Measurements from ENCODE around the gene RAB29.
A peak's percentile ranks its signal among the peaks of the same experiment; 100 is the strongest.

The RAB29 gene

GRCh38 chr1:205783433-205783795, 8.1 kb upstream of the RAB29 start:
- no peak overlapping the region for H3K4me3 ChIP-seq (ENCODE audit: low read length in 2 of 2)
- no peaks in the 10 kb centered on the region for H3K4me1 ChIP-seq (ENCODE audit: control insufficient read depth in 2 of 2, insufficient read depth in 2 of 2, low read length in 2 of 2)
- no peaks in the 10 kb centered on the region for H3K27me3 ChIP-seq (ENCODE audit: control insufficient read depth in 2 of 2, insufficient read depth in 2 of 2, low read length in 2 of 2)
- no peak overlapping the region for H3K9ac ChIP-seq (ENCODE audit: low read depth in 1 of 2, low read length in 2 of 2)
- no peak overlapping the region for H3K27ac ChIP-seq (ENCODE audit: low read depth in 2 of 2, low read length in 2 of 2)
- H3K36me3 ChIP-seq (ENCODE audit: control insufficient read depth in 2 of 2, insufficient read depth in 2 of 2, low read length in 2 of 2), result no peaks in the 10 kb centered on the region
- no peaks in the 10 kb centered on the region for H3K9me3 ChIP-seq (ENCODE audit: control insufficient read depth in 2 of 2, low read length in 2 of 2)

GRCh38 chr1:205782627-205783432, 7.5 kb upstream of the RAB29 start:
- Histone ChIP-seq H3K36me3 (ENCODE audit: control insufficient read depth in 2 of 2, insufficient read depth in 2 of 2, low read length in 2 of 2) (no peaks in the 10 kb centered on the region), H3K4me1 (ENCODE audit: control insufficient read depth in 2 of 2, insufficient read depth in 2 of 2, low read length in 2 of 2) (no peaks in the 10 kb centered on the region), H3K27ac (ENCODE audit: low read depth in 2 of 2, low read length in 2 of 2) (no peak overlapping the region), H3K9me3 (ENCODE audit: control insufficient read depth in 2 of 2, low read length in 2 of 2) (no peaks in the 10 kb centered on the region), H3K27me3 (ENCODE audit: control insufficient read depth in 2 of 2, insufficient read depth in 2 of 2, low read length in 2 of 2) (no peaks in the 10 kb centered on the region), H3K9ac (ENCODE audit: low read depth in 1 of 2, low read length in 2 of 2) (no peak overlapping the region), H3K4me3 (ENCODE audit: low read length in 2 of 2) (no peak overlapping the region)

- no peaks in the 10 kb centered on the region for H3K36me3 ChIP-seq (ENCODE audit: control insufficient read depth in 2 of 2, insufficient read depth in 2 of 2, low read length in 2 of 2)
- H3K27me3 ChIP-seq (ENCODE audit: control insufficient read depth in 2 of 2, insufficient read depth in 2 of 2, low read length in 2 of 2), result no peaks in the 10 kb centered on the region
- no peak overlapping the region for H3K27ac ChIP-seq (ENCODE audit: low read depth in 2 of 2, low read length in 2 of 2)
- H3K9me3 ChIP-seq (ENCODE audit: control insufficient read depth in 2 of 2, low read length in 2 of 2), result no peaks in the 10 kb centered on the region
- H3K4me3 ChIP-seq (ENCODE audit: low read length in 2 of 2), result no peak overlapping the region
- H3K4me1 ChIP-seq (ENCODE audit: control insufficient read depth in 2 of 2, insufficient read depth in 2 of 2, low read length in 2 of 2), result peaks cover 0 to 3% of the 10 kb centered on the region in 2 donors
- no peak overlapping the region for H3K9ac ChIP-seq (ENCODE audit: low read depth in 1 of 2, low read length in 2 of 2)
These were observed 5.1 kb upstream of the RAB29 start for GRCh38 chr1:205780335-205780734.

- H3K27me3 ChIP-seq (ENCODE audit: control insufficient read depth in 2 of 2, insufficient read depth in 2 of 2, low read length in 2 of 2), result no peaks in the 10 kb centered on the region
These were observed 2.7 kb upstream of the RAB29 start for GRCh38 chr1:205777994-205778393.

GRCh38 chr1:205775717-205776056, 405 bp upstream of the RAB29 start:
- H3K9me3 ChIP-seq (ENCODE audit: control insufficient read depth in 2 of 2, low read length in 2 of 2), result no peaks in the 10 kb centered on the region
- no peak overlapping the region for H3K27ac ChIP-seq (ENCODE audit: low read depth in 2 of 2, low read length in 2 of 2)
- H3K27me3 ChIP-seq (ENCODE audit: control insufficient read depth in 2 of 2, insufficient read depth in 2 of 2, low read length in 2 of 2), result no peaks in the 10 kb centered on the region
- peaks cover 3 to 6% of the 10 kb centered on the region in 2 donors for H3K4me1 ChIP-seq (ENCODE audit: control insufficient read depth in 2 of 2, insufficient read depth in 2 of 2, low read length in 2 of 2)
- no peak overlapping the region for H3K9ac ChIP-seq (ENCODE audit: low read depth in 1 of 2, low read length in 2 of 2)
- H3K36me3 ChIP-seq (ENCODE audit: control insufficient read depth in 2 of 2, insufficient read depth in 2 of 2, low read length in 2 of 2), result no peaks in the 10 kb centered on the region
- peak overlapping the region; percentile 89 to 94 for H3K4me3 ChIP-seq (ENCODE audit: low read length in 2 of 2)

More at GRCh38 chr1:205777994-205778393, 2.7 kb upstream of the RAB29 start:
- Histone ChIP-seq H3K36me3 (ENCODE audit: control insufficient read depth in 2 of 2, insufficient read depth in 2 of 2, low read length in 2 of 2) (no peaks in the 10 kb centered on the region), H3K27ac (ENCODE audit: low read depth in 2 of 2, low read length in 2 of 2) (no peak overlapping the region), H3K4me3 (ENCODE audit: low read length in 2 of 2) (no peak overlapping the region), H3K4me1 (ENCODE audit: control insufficient read depth in 2 of 2, insufficient read depth in 2 of 2, low read length in 2 of 2) (peaks cover 3 to 6% of the 10 kb centered on the region in 2 donors), H3K9me3 (ENCODE audit: control insufficient read depth in 2 of 2, low read length in 2 of 2) (no peaks in the 10 kb centered on the region), H3K9ac (ENCODE audit: low read depth in 1 of 2, low read length in 2 of 2) (no peak overlapping the region)

GRCh38 chr1:205774198-205775014, 876 bp downstream of the RAB29 start:
- H3K27ac ChIP-seq (ENCODE audit: low read depth in 2 of 2, low read length in 2 of 2), result peak overlapping the region in 1 of 2 donors; percentile 68
- H3K9me3 ChIP-seq (ENCODE audit: control insufficient read depth in 2 of 2, low read length in 2 of 2), result no peaks in the 10 kb centered on the region
- H3K27me3 ChIP-seq (ENCODE audit: control insufficient read depth in 2 of 2, insufficient read depth in 2 of 2, low read length in 2 of 2), result no peaks in the 10 kb centered on the region
- peaks cover 3 to 6% of the 10 kb centered on the region in 2 donors for H3K4me1 ChIP-seq (ENCODE audit: control insufficient read depth in 2 of 2, insufficient read depth in 2 of 2, low read length in 2 of 2)
- peaks cover 3 to 4% of the 10 kb centered on the region in 2 donors for H3K36me3 ChIP-seq (ENCODE audit: control insufficient read depth in 2 of 2, insufficient read depth in 2 of 2, low read length in 2 of 2)
- peak overlapping the region; percentile 80 to 83 for H3K9ac ChIP-seq (ENCODE audit: low read depth in 1 of 2, low read length in 2 of 2)
- H3K4me3 ChIP-seq (ENCODE audit: low read length in 2 of 2), result peak overlapping the region; percentile 89 to 94

- Histone ChIP-seq H3K4me1 (ENCODE audit: control insufficient read depth in 2 of 2, insufficient read depth in 2 of 2, low read length in 2 of 2) (peaks cover 3 to 6% of the 10 kb centered on the region in 2 donors), H3K9ac (ENCODE audit: low read depth in 1 of 2, low read length in 2 of 2) (no peak overlapping the region), H3K27me3 (ENCODE audit: control insufficient read depth in 2 of 2, insufficient read depth in 2 of 2, low read length in 2 of 2) (no peaks in the 10 kb centered on the region), H3K36me3 (ENCODE audit: control insufficient read depth in 2 of 2, insufficient read depth in 2 of 2, low read length in 2 of 2) (peaks cover 3 to 4% of the 10 kb centered on the region in 2 donors), H3K27ac (ENCODE audit: low read depth in 2 of 2, low read length in 2 of 2) (no peak overlapping the region), H3K9me3 (ENCODE audit: control insufficient read depth in 2 of 2, low read length in 2 of 2) (no peaks in the 10 kb centered on the region), H3K4me3 (ENCODE audit: low read length in 2 of 2) (no peak overlapping the region)
These were observed 2.7 kb downstream of the RAB29 start for GRCh38 chr1:205772607-205773032.

- H3K36me3 ChIP-seq (ENCODE audit: control insufficient read depth in 2 of 2, insufficient read depth in 2 of 2, low read length in 2 of 2), result peaks cover 3 to 4% of the 10 kb centered on the region in 2 donors
- H3K9me3 ChIP-seq (ENCODE audit: control insufficient read depth in 2 of 2, low read length in 2 of 2), result no peaks in the 10 kb centered on the region
- no peak overlapping the region for H3K27ac ChIP-seq (ENCODE audit: low read depth in 2 of 2, low read length in 2 of 2)
- H3K9ac ChIP-seq (ENCODE audit: low read depth in 1 of 2, low read length in 2 of 2), result no peak overlapping the region
- H3K4me3 ChIP-seq (ENCODE audit: low read length in 2 of 2), result no peak overlapping the region
- H3K4me1 ChIP-seq (ENCODE audit: control insufficient read depth in 2 of 2, insufficient read depth in 2 of 2, low read length in 2 of 2), result peaks cover under 1 to 6% of the 10 kb centered on the region in 2 donors
- no peaks in the 10 kb centered on the region for H3K27me3 ChIP-seq (ENCODE audit: control insufficient read depth in 2 of 2, insufficient read depth in 2 of 2, low read length in 2 of 2)
These were observed 4.7 kb downstream of the RAB29 start for GRCh38 chr1:205770618-205771017.

GRCh38 chr1:205769641-205770365, 5.5 kb downstream of the RAB29 start:
- H3K4me3 ChIP-seq (ENCODE audit: low read length in 2 of 2), result no peak overlapping the region
- no peaks in the 10 kb centered on the region for H3K27me3 ChIP-seq (ENCODE audit: control insufficient read depth in 2 of 2, insufficient read depth in 2 of 2, low read length in 2 of 2)
- H3K4me1 ChIP-seq (ENCODE audit: control insufficient read depth in 2 of 2, insufficient read depth in 2 of 2, low read length in 2 of 2), result peaks cover 0 to 6% of the 10 kb centered on the region in 2 donors
- H3K9ac ChIP-seq (ENCODE audit: low read depth in 1 of 2, low read length in 2 of 2), result no peak overlapping the region
- H3K9me3 ChIP-seq (ENCODE audit: control insufficient read depth in 2 of 2, low read length in 2 of 2), result no peaks in the 10 kb centered on the region
- no peak overlapping the region for H3K27ac ChIP-seq (ENCODE audit: low read depth in 2 of 2, low read length in 2 of 2)
- H3K36me3 ChIP-seq (ENCODE audit: control insufficient read depth in 2 of 2, insufficient read depth in 2 of 2, low read length in 2 of 2), result peaks cover 3 to 4% of the 10 kb centered on the region in 2 donors

GRCh38 chr1:205767248-205767647, 8.0 kb downstream of the RAB29 start:
- Histone ChIP-seq H3K4me3 (ENCODE audit: low read length in 2 of 2) (no peak overlapping the region), H3K9me3 (ENCODE audit: control insufficient read depth in 2 of 2, low read length in 2 of 2) (no peaks in the 10 kb centered on the region), H3K4me1 (ENCODE audit: control insufficient read depth in 2 of 2, insufficient read depth in 2 of 2, low read length in 2 of 2) (no peaks in the 10 kb centered on the region), H3K27ac (ENCODE audit: low read depth in 2 of 2, low read length in 2 of 2) (no peak overlapping the region), H3K36me3 (ENCODE audit: control insufficient read depth in 2 of 2, insufficient read depth in 2 of 2, low read length in 2 of 2) (peaks cover 3 to 4% of the 10 kb centered on the region in 2 donors), H3K9ac (ENCODE audit: low read depth in 1 of 2, low read length in 2 of 2) (no peak overlapping the region), H3K27me3 (ENCODE audit: control insufficient read depth in 2 of 2, insufficient read depth in 2 of 2, low read length in 2 of 2) (no peaks in the 10 kb centered on the region)
